GM21360 (cell line): ENCODE results near the gene USP17L18.
"Not testable (repeated sequence)": the region's sequence is repeated elsewhere in the genome, so short reads cannot be mapped to it uniquely, and the experiment has no call there.

Experiments
- ATAC-seq: cut with Tn5 transposase; IDR thresholded peaks from one replicate; pipeline ENCODE4 v1.9.1; 2021; ENCODE audit warnings: mild to moderate bottlenecking, moderate library complexity; ENCODE audit not compliant: unreplicated experiment

Gene USP17L18

GRCh38 chr4:9247953-9248680 lies at the start of gene USP17L18:
Gene USP17L18, plus strand, starts transcription at chr4:9248630. Its CDS starts 0 bp downstream, at chr4:9248630.
- not testable (repeated sequence) for ATAC-seq

GRCh38 chr4:9210357-9210756 lies 38.1 kb upstream of the USP17L18 start, which contains the start of gene USP17L10:
Gene USP17L10, plus strand, starts transcription at chr4:9210657. Its CDS starts 0 bp downstream, at chr4:9210657.
- not testable (repeated sequence) for ATAC-seq

GRCh38 chr4:9214701-9215100 lies 33.7 kb upstream of the USP17L18 start:
- not testable (repeated sequence) for ATAC-seq

- ATAC-seq = not testable (repeated sequence)
Measured at GRCh38 chr4:9215105-9215504, 33.3 kb upstream of the USP17L18 start, which contains the start of gene USP17L11. Gene USP17L11, plus strand, starts transcription at chr4:9215405. Its CDS starts 0 bp downstream, at chr4:9215405.

GRCh38 chr4:9219852-9220251 lies 28.6 kb upstream of the USP17L18 start, which contains the start of gene USP17L12:
Gene USP17L12, plus strand, starts transcription at chr4:9220152. Its CDS starts 0 bp downstream, at chr4:9220152.
- ATAC-seq = not testable (repeated sequence)

- ATAC-seq = not testable (repeated sequence)
Measured at GRCh38 chr4:9224596-9224995, 23.8 kb upstream of the USP17L18 start, which contains the start of gene USP17L13. Gene USP17L13, plus strand, starts transcription at chr4:9224896. Its CDS starts 0 bp downstream, at chr4:9224896.

GRCh38 chr4:9230249-9230648 lies 18.2 kb upstream of the USP17L18 start:
- ATAC-seq = not testable (repeated sequence)

- ATAC-seq = not testable (repeated sequence)
Measured at GRCh38 chr4:9234085-9234484, 14.3 kb upstream of the USP17L18 start, which contains the start of gene USP17L15. Gene USP17L15, plus strand, starts transcription at chr4:9234385. Its CDS starts 0 bp downstream, at chr4:9234385.

- not testable (repeated sequence) for ATAC-seq
Measured at GRCh38 chr4:9238461-9238860, 10.0 kb upstream of the USP17L18 start.

- not testable (repeated sequence) for ATAC-seq
Measured at GRCh38 chr4:9243579-9243978, 4.9 kb upstream of the USP17L18 start, which contains the start of gene USP17L17. Gene USP17L17, plus strand, starts transcription at chr4:9243879. Its CDS starts 0 bp downstream, at chr4:9243879.

GRCh38 chr4:9253078-9253477 lies 4.6 kb downstream of the USP17L18 start, which contains the start of gene USP17L19:
Gene USP17L19, plus strand, starts transcription at chr4:9253378. Its CDS starts 0 bp downstream, at chr4:9253378.
- not testable (repeated sequence) for ATAC-seq

- ATAC-seq = not testable (repeated sequence)
Measured at GRCh38 chr4:9257824-9258223, 9.4 kb downstream of the USP17L18 start, which contains the start of gene USP17L20. Gene USP17L20, plus strand, starts transcription at chr4:9258124. Its CDS starts 0 bp downstream, at chr4:9258124.

GRCh38 chr4:9262572-9262971 lies 14.1 kb downstream of the USP17L18 start, which contains the start of gene USP17L21:
Gene USP17L21, plus strand, starts transcription at chr4:9262872. Its CDS starts 0 bp downstream, at chr4:9262872.
- ATAC-seq = not testable (repeated sequence)

- ATAC-seq = not testable (repeated sequence)
Measured at GRCh38 chr4:9267319-9267718, 18.9 kb downstream of the USP17L18 start, which contains the start of gene USP17L22. Gene USP17L22, plus strand, starts transcription at chr4:9267619. Its CDS starts 0 bp downstream, at chr4:9267619.

GRCh38 chr4:9271719-9272118 lies 23.3 kb downstream of the USP17L18 start:
- not testable (repeated sequence) for ATAC-seq
